Common myeloid progenitor, CD34-positive (primary cell): ENCODE results near the gene IER2.
A peak's percentile ranks its signal among the peaks of the same experiment; 100 is the strongest.

Experiments used
- CTCF ChIA-PET: fragments of 350-600 bp; sonication (Branson Sonifier 250); formaldehyde crosslinking; loops from one replicate; lab custom pipeline; 2021; ENCODE audit warnings: antibody characterized with exemption; lab: Charles Lee
- POLR2A ChIA-PET: fragments of 350-600 bp; sonication (Branson Sonifier 250); formaldehyde crosslinking; loops from one replicate; lab custom pipeline; 2021; ENCODE audit warnings: antibody characterized with exemption; lab: Charles Lee
- DNase-seq, 3 donors: peaks; one replicate each; pipeline versions ENCODE4 v3.0.0 to v3.0.0-alpha.2; 2013
- H3K27ac ChIP-seq, 2 experiments: 1 replicate in 1 of 2; 2 replicates in 1 of 2; pipeline ENCODE4 v1.7.0; 2013; ENCODE audit warnings: inconsistent platforms in 2 of 2, low read length in 2 of 2, mild to moderate bottlenecking in 2 of 2, low read depth in 1 of 2, moderate library complexity in 1 of 2; ENCODE audit not compliant: severe bottlenecking in 2 of 2, insufficient read depth in 1 of 2, poor library complexity in 1 of 2
- H3K27me3 ChIP-seq, 5 experiments: replicated peaks in 2 of 5; 1 replicate in 3 of 5; 2 replicates in 2 of 5; pipeline versions ENCODE4 v1.6.1 to v1.7.0; 2013; ENCODE audit warnings: low read length in 4 of 5, mild to moderate bottlenecking in 2 of 5, moderate library complexity in 2 of 5, inconsistent platforms in 1 of 5; ENCODE audit not compliant: insufficient read depth in 5 of 5, control insufficient read depth in 4 of 5
- H3K36me3 ChIP-seq, 4 experiments: 1 replicate in 2 of 4; 2 replicates in 2 of 4; pipeline versions ENCODE4 v1.6.1 to v1.7.0; 2013; ENCODE audit warnings: low read length in 3 of 4, control low read depth in 1 of 4, mild to moderate bottlenecking in 1 of 4; ENCODE audit not compliant: control insufficient read depth in 4 of 4, insufficient read depth in 4 of 4
- H3K4me1 ChIP-seq, 4 experiments: 1 replicate in 3 of 4; 2 replicates in 1 of 4; pipeline versions ENCODE4 v1.6.1 to v1.7.1; 2013; ENCODE audit warnings: low read length in 3 of 4, mild to moderate bottlenecking in 3 of 4, control low read depth in 1 of 4, inconsistent platforms in 1 of 4, moderate library complexity in 1 of 4; ENCODE audit not compliant: control insufficient read depth in 4 of 4, insufficient read depth in 4 of 4; ENCODE audit errors: control extremely low read depth in 1 of 4
- H3K4me3 ChIP-seq, 7 experiments: 1 replicate in 4 of 7; 2 replicates in 3 of 7; pipeline versions ENCODE4 v1.5.1 to v1.7.0; 2013; ENCODE audit warnings: mild to moderate bottlenecking in 7 of 7, low read length in 6 of 7, moderate library complexity in 6 of 7, inconsistent platforms in 2 of 7, low read depth in 2 of 7, control low read depth in 1 of 7; ENCODE audit not compliant: insufficient read depth in 4 of 7, control insufficient read depth in 1 of 7; ENCODE audit errors: extremely low read depth in 1 of 7
- H3K9me3 ChIP-seq, 5 experiments: 1 replicate in 4 of 5; 2 replicates in 1 of 5; pipeline versions ENCODE4 v1.6.1 to v1.7.1; 2013; ENCODE audit warnings: low read length in 4 of 5, mild to moderate bottlenecking in 2 of 5, inconsistent platforms in 1 of 5, low read depth in 1 of 5, moderate library complexity in 1 of 5; ENCODE audit not compliant: control insufficient read depth in 4 of 5, insufficient read depth in 2 of 5; ENCODE audit errors: control extremely low read depth in 1 of 5
- WGBS: methylation state at CpG from one replicate; pipeline ENCODE4 v1.1.5; 2013; ENCODE audit not compliant: insufficient coverage; 5-methylcytosine and 5-hydroxymethylcytosine counted together

The IER2 gene

DNA sequence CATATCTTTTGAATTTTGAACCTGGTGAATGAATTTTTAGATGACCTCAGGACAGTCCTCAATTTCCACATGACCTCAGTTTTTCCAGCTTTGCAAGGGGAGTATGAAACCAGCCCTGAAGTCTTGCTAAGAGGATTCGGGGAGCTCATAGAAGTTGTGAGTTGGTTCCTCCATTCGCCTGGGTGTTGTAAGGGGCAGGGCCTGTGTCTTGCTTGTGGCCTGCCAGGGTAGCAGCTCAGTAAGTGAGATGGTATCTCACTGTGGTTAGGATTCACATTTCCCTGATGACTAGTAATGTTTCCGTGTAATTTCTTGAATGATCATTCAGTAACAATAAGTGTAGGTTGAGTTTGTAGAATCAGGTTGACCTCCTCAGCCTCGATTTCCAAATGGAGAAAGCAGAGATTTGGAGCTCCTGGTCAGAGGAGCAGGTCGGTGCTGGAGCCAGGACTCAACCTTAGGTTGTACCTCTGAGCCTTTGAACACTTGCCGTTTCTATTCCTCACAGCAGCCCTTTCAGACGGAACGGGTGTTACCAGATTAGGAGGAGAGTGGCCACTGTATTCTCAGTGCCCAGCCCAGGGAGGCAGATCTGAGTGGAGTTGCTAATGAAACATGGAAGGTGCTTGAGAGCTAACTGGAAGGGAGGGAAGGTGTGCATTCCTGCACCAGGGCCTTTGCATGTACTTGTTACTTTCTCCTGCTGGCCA is 17.6 kb upstream of the IER2 start:
- 35% methylated on average over 5 of the region's 8 CpGs for WGBS
- DNase-seq = peak; percentile 57 to 91 (median 84)
- no peak overlapping the region for H3K4me3 ChIP-seq
- ChIA-PET CTCF (interaction anchor here (1.2 to 2.5 kb wide), 3 partner anchors 9 to 15 kb away, joined by 4 to 13 read pairs (median 6); partner anchors contain the start of gene NACC1), POLR2A (interaction anchor here (0.6 to 1.3 kb wide), 3 partner anchors 15 to 1386 kb away, joined by 3 to 6 read pairs (median 4); partner anchors contain the start of genes DNAJB1, IER2, NACC1 and STX10)
- H3K36me3 ChIP-seq = peaks cover 3 to 55% (median 27%) of the 10 kb centered on the region in 4 experiments
- peaks cover 0 to 14% (median 9%) of the 10 kb centered on the region in 4 experiments for H3K4me1 ChIP-seq
- H3K9me3 ChIP-seq = no peaks in the 10 kb centered on the region
- no peak overlapping the region for H3K27ac ChIP-seq
- no peaks in the 10 kb centered on the region for H3K27me3 ChIP-seq

- H3K4me3 ChIP-seq = no peak overlapping the region
- CTCF ChIA-PET = interaction anchor here (1.2 kb wide), 1 partner anchor 8 kb away, joined by 4 read pairs; no protein-coding TSS in a partner anchor
- H3K27ac ChIP-seq = no peak overlapping the region
- H3K27me3 ChIP-seq = no peaks in the 10 kb centered on the region
- H3K9me3 ChIP-seq = no peaks in the 10 kb centered on the region
- DNase-seq = no peak
- peaks cover 3 to 57% (median 32%) of the 10 kb centered on the region in 4 experiments for H3K36me3 ChIP-seq
- POLR2A ChIA-PET = interaction anchor here (1.3 kb wide), 1 partner anchor 15 kb away, joined by 6 read pairs; the partner anchor contains the start of gene NACC1
- H3K4me1 ChIP-seq = peaks cover 0 to 14% (median 9%) of the 10 kb centered on the region in 4 experiments
- 95% methylated on average over 12 of the region's 12 CpGs for WGBS
Observed at GRCh38 chr19:13133241-13133870, 16.9 kb upstream of the IER2 start.

DNA sequence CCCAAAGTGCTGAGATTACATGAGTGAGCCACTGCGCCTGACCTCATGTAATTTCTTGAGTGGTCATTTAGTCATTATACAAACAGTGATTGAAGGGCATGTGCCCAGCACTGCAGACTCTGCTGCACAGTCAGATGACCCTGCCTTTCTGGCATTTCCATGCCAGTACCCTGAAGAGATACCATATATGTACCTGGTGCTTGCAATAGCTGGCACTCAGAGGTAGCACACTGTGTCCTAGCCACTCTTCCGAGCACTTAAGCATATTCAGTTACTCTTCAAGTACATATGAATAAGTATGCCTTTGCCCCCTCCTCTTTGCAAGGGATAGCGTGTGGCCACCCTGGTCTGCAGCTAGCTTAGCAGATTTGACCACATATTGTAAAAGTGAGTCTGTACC is 15.6 kb upstream of the IER2 start:
- H3K4me1 ChIP-seq = peaks cover 0 to 16% (median 9%) of the 10 kb centered on the region in 4 experiments
- no peak overlapping the region for H3K27ac ChIP-seq
- H3K4me3 ChIP-seq = no peak overlapping the region
- no peaks in the 10 kb centered on the region for H3K9me3 ChIP-seq
- DNase-seq = no peak
- peaks cover 3 to 57% (median 37%) of the 10 kb centered on the region in 4 experiments for H3K36me3 ChIP-seq
- WGBS = 100% methylated on average over 1 of the region's 3 CpGs
- no peaks in the 10 kb centered on the region for H3K27me3 ChIP-seq
- CTCF ChIA-PET = no interaction called here
- POLR2A ChIA-PET = interaction anchor here (0.6 kb wide), 1 partner anchor 713 kb away, joined by 3 read pairs; no protein-coding TSS in a partner anchor

GRCh38 chr19:13135068-13136062 is 14.8 kb upstream of the IER2 start:
- 99% methylated on average over 59 of the region's 60 CpGs for WGBS
- Histone ChIP-seq H3K36me3 (peaks cover 3 to 57% (median 37%) of the 10 kb centered on the region in 4 experiments), H3K27me3 (no peaks in the 10 kb centered on the region), H3K4me3 (no peak overlapping the region), H3K9me3 (no peaks in the 10 kb centered on the region), H3K4me1 (peaks cover 0 to 16% (median 9%) of the 10 kb centered on the region in 4 experiments), H3K27ac (no peak overlapping the region)
- POLR2A ChIA-PET = no interaction called here
- CTCF ChIA-PET = no interaction called here
- no peak for DNase-seq

DNA sequence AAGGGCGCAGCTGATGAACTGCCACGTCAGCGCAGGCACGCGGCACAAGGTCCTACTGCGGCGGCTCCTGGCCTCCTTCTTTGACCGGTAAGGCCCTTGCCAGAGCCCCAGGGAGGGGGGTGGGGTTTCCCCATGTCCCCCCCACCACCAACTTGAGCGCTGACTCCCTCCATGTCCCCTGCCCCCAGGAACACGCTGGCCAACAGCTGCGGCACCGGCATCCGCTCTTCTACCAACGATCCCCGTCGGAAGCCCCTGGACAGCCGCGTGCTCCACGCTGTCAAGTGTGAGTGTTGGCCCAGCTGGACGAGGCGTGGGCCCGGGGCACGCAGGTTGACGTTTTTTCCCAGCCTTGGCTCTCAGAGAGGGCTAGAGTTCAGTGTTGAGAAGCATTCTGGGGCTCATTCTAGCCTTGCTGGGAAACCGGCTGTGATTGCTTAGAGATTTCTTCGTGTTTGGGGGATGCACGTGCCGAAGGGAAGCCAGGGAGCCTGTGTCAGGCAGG is 12.9 kb upstream of the IER2 start:
- ChIA-PET POLR2A (interaction anchor here (1.2 kb wide), 1 partner anchor 33 kb away, joined by 3 read pairs; no protein-coding TSS in a partner anchor), CTCF (no interaction called here)
- Histone ChIP-seq H3K4me1 (peaks cover 0 to 10% (median 3%) of the 10 kb centered on the region in 4 experiments), H3K9me3 (no peaks in the 10 kb centered on the region), H3K27ac (no peak overlapping the region), H3K27me3 (no peaks in the 10 kb centered on the region), H3K4me3 (no peak overlapping the region), H3K36me3 (peaks cover 5 to 51% (median 37%) of the 10 kb centered on the region in 4 experiments)
- no peak for DNase-seq
- whole genome bisulfite sequencing = 95% methylated on average over 24 of the region's 28 CpGs

GRCh38 chr19:13138171-13138915 is 11.9 kb upstream of the IER2 start:
- Histone ChIP-seq H3K4me3 (no peak overlapping the region), H3K36me3 (peaks cover 5 to 55% (median 34%) of the 10 kb centered on the region in 4 experiments), H3K27me3 (no peaks in the 10 kb centered on the region), H3K9me3 (no peaks in the 10 kb centered on the region), H3K27ac (no peak overlapping the region), H3K4me1 (peaks cover 0 to 2% (median 0%) of the 10 kb centered on the region in 4 experiments)
- no peak for DNase-seq
- ChIA-PET CTCF (no interaction called here), POLR2A (interaction anchor here (1.2 kb wide), 1 partner anchor 34 kb away, joined by 3 read pairs; no protein-coding TSS in a partner anchor)
- WGBS = 94% methylated on average over 32 of the region's 40 CpGs
